HEK293 (cell line): ENCODE data around the gene PAK2.
"Not testable (repeated sequence)": the region's sequence is repeated elsewhere in the genome, so short reads cannot be mapped to it uniquely, and the experiment has no call there.

ENCODE experiments used
- SETDB1 ChIP-seq: IDR thresholded peaks from one replicate; pipeline ENCODE4 v1.6.1; 2017; ENCODE audit warnings: mild to moderate bottlenecking, low read length, moderate library complexity, mixed read lengths; ENCODE audit not compliant: insufficient read length
- TCF7L2 ChIP-seq: IDR thresholded peaks from 2 replicates; pipeline ENCODE4 v1.6.1; 2011; ENCODE audit warnings: low read depth, mild to moderate bottlenecking, inconsistent platforms, low read length, moderate library complexity, borderline replicate concordance
- ZBTB1 ChIP-seq: fragments of 450-650 bp; formaldehyde crosslinking; IDR thresholded peaks from 2 replicates; pipeline ENCODE4 v1.5.1; 2016; ENCODE audit warnings: missing biosample characterization, missing genetic modification characterization
- ZNF24 ChIP-seq: fragments of 450-650 bp; formaldehyde crosslinking; IDR thresholded peaks from 2 replicates; pipeline ENCODE4 v1.5.1; 2016; ENCODE audit warnings: missing biosample characterization, missing genetic modification characterization
- ZNF274 ChIP-seq, 2 experiments: fragments of 200-500 bp in 1 of 2; fragments of 450-650 bp in 1 of 2; sonication (Bioruptor generic) in 1 of 2; formaldehyde crosslinking in 1 of 2; IDR thresholded peaks; 2 replicates each; pipeline versions ENCODE4 v1.5.1 to v1.6.1; 2014 to 2016; ENCODE audit warnings: borderline replicate concordance in 1 of 2, inconsistent platforms in 1 of 2, low read length in 1 of 2, missing biosample characterization in 1 of 2, missing genetic modification characterization in 1 of 2
- ZNF335 ChIP-seq: fragments of 450-650 bp; formaldehyde crosslinking; conservative IDR thresholded peaks from 2 replicates; pipeline ENCODE4 v1.5.1; 2016; ENCODE audit warnings: missing biosample characterization, missing genetic modification characterization
- ZNF510 ChIP-seq: fragments of 450-650 bp; formaldehyde crosslinking; IDR thresholded peaks from 2 replicates; pipeline ENCODE4 v1.5.1; 2018; ENCODE audit warnings: mild to moderate bottlenecking, missing genetic modification characterization, missing biosample characterization; ENCODE audit not compliant: insufficient replicate concordance
- ZNF623 ChIP-seq: fragments of 450-650 bp; formaldehyde crosslinking; IDR thresholded peaks from 2 replicates; pipeline ENCODE4 v1.5.1; 2016; ENCODE audit warnings: missing biosample characterization, missing genetic modification characterization
- ZNF654 ChIP-seq: fragments of 450-650 bp; formaldehyde crosslinking; IDR thresholded peaks from 2 replicates; pipeline ENCODE4 v1.5.1; 2016; ENCODE audit warnings: low read depth, missing biosample characterization, missing genetic modification characterization
- TF ChIP-seq, protein P1 (sequence below): fragments of 450-650 bp; formaldehyde crosslinking; IDR thresholded peaks from 2 replicates; pipeline ENCODE4 v1.5.1; 2016; ENCODE audit warnings: missing biosample characterization, missing genetic modification characterization
- TF ChIP-seq, protein P2 (sequence below): fragments of 450-650 bp; IDR thresholded peaks from 2 replicates; pipeline ENCODE4 v1.5.1; 2018; ENCODE audit warnings: missing biosample characterization, missing genetic modification characterization

DNA sequence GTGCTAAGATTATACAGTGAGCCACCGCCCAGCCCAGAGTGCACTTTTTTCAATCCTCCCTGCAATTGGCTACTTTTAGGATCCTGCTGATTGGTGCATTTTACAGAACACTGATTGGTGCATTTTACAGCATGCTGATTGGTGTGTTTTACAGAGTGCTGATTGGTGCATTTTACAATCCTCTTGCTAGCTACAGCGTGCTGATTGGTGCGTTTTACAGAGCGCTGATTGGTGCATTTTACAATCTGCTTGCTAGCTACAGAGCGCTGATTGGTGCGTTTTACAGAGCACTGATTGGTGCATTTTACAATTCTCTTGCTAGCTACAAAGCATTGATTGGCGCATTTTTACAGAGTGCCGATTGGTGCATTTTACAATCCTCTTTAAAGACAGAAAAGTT, 123.3 kb downstream of the PAK2 start:
- not testable (repeated sequence) for TF ChIP-seq ZNF623 (tag by site-specific recombination); ZBTB1 (tag by site-specific recombination); TCF7L2; SETDB1; ZNF654 (tag by site-specific recombination); ZNF335; ZNF510 (tag by site-specific recombination); ZNF24 (tag by site-specific recombination); ZNF274 (IDR thresholded peaks at IDR 0.05; ENCODE audit: low read length); ZNF274 (tag by site-specific recombination; IDR thresholded peaks at IDR 0.05; ENCODE audit: borderline replicate concordance)
- TF ChIP-seq, protein P1, sequence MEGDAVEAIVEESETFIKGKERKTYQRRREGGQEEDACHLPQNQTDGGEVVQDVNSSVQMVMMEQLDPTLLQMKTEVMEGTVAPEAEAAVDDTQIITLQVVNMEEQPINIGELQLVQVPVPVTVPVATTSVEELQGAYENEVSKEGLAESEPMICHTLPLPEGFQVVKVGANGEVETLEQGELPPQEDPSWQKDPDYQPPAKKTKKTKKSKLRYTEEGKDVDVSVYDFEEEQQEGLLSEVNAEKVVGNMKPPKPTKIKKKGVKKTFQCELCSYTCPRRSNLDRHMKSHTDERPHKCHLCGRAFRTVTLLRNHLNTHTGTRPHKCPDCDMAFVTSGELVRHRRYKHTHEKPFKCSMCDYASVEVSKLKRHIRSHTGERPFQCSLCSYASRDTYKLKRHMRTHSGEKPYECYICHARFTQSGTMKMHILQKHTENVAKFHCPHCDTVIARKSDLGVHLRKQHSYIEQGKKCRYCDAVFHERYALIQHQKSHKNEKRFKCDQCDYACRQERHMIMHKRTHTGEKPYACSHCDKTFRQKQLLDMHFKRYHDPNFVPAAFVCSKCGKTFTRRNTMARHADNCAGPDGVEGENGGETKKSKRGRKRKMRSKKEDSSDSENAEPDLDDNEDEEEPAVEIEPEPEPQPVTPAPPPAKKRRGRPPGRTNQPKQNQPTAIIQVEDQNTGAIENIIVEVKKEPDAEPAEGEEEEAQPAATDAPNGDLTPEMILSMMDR = not testable (repeated sequence)
- TF ChIP-seq, protein P2, sequence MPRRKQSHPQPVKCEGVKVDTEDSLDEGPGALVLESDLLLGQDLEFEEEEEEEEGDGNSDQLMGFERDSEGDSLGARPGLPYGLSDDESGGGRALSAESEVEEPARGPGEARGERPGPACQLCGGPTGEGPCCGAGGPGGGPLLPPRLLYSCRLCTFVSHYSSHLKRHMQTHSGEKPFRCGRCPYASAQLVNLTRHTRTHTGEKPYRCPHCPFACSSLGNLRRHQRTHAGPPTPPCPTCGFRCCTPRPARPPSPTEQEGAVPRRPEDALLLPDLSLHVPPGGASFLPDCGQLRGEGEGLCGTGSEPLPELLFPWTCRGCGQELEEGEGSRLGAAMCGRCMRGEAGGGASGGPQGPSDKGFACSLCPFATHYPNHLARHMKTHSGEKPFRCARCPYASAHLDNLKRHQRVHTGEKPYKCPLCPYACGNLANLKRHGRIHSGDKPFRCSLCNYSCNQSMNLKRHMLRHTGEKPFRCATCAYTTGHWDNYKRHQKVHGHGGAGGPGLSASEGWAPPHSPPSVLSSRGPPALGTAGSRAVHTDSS (tag by site-specific recombination) = not testable (repeated sequence)
